Astrocyte of the cerebellum (primary cell): ENCODE data around the gene NRP1.
A peak's percentile ranks its signal among the peaks of the same experiment; 100 is the strongest.

ENCODE experiments used
- DNase-seq: peaks from one replicate; pipeline ENCODE4 v3.0.0-alpha.2; 2011; ENCODE audit warnings: low read depth
- H3K4me3 ChIP-seq: 2 replicates; pipeline ENCODE4 v1.5.1; 2011; ENCODE audit warnings: mild to moderate bottlenecking, low read depth, low read length, moderate library complexity
- CTCF ChIP-seq: IDR thresholded peaks from 2 replicates; pipeline ENCODE4 v1.5.1; 2012; ENCODE audit warnings: low read length, low read depth, moderate library complexity, mild to moderate bottlenecking; ENCODE audit errors: missing control alignments
- in situ Hi-C: cut with HindIII; loops from 2 replicates; pipeline ENCODE4 v1.10.0; 2017; ENCODE audit warnings: low sequenced_read_pairs

Gene NRP1

GRCh38 chr10:33240931-33241330, 93.5 kb downstream of the NRP1 start:
- in situ Hi-C loops, result no loop called here
- no peak overlapping the region for H3K4me3 ChIP-seq
- TF ChIP-seq CTCF, result no peak
- DNase-seq, result no peak

GRCh38 chr10:33240258-33240657, 94.2 kb downstream of the NRP1 start:
- DNase-seq, result no peak
- in situ Hi-C loops, result no loop called here
- no peak overlapping the region for H3K4me3 ChIP-seq
- TF ChIP-seq CTCF, result no peak

GRCh38 chr10:33239257-33239656, 95.2 kb downstream of the NRP1 start:
- in situ Hi-C loops, result no loop called here
- H3K4me3 ChIP-seq, result no peak overlapping the region
- DNase-seq, result no peak
- TF ChIP-seq CTCF, result no peak

GRCh38 chr10:33238643-33239042, 95.8 kb downstream of the NRP1 start:
- no peak for DNase-seq
- no peak overlapping the region for H3K4me3 ChIP-seq
- in situ Hi-C loops, result no loop called here
- TF ChIP-seq CTCF, result no peak

GRCh38 chr10:33237736-33238624, 96.5 kb downstream of the NRP1 start:
- in situ Hi-C loops, result no loop called here
- H3K4me3 ChIP-seq, result no peak overlapping the region
- peak; percentile 96 for DNase-seq
- no peak for TF ChIP-seq CTCF

GRCh38 chr10:33236916-33237315, 97.6 kb downstream of the NRP1 start:
- in situ Hi-C loops, result no loop called here
- TF ChIP-seq CTCF, result no peak
- no peak for DNase-seq
- no peak overlapping the region for H3K4me3 ChIP-seq
